HepG2 (cell line): ENCODE results near the gene SH3BP2. TPM values are rescaled to one million over a fixed set of nuclear protein-coding genes. Genes with fewer than 3 reads are reported as not detected.

Experiments
- ATAC-seq: fragments of 200-7000 bp; cut with Tn5 transposase; 3 replicates; pipeline ENCODE4 v1.9.1; 2020; ENCODE audit warnings: mild to moderate bottlenecking, moderate library complexity
- BruUV-seq: library from RNA; stranded (reverse); fragments of 400-500 nt; replicated peaks from 2 replicates; lab custom pipeline; 2021; lab: Mats Ljungman, UMichigan
- CTCF ChIA-PET: fragments of 300-600 bp; formaldehyde crosslinking; extraction: SDS; loops from one replicate; lab custom pipeline; 2021; ENCODE audit warnings: low total read pairs, inconsistent platforms, low intra/inter-chr PET ratio; lab: Yijun Ruan, JAX
- POLR2A ChIA-PET: fragments of 350-600 bp; sonication (Branson Sonifier 250); formaldehyde crosslinking; loops from one replicate; lab custom pipeline; 2020; ENCODE audit warnings: antibody characterized with exemption, inconsistent platforms; lab: Yijun Ruan, JAX
- DNase-seq: peaks from one replicate; pipeline ENCODE4 v3.0.0-alpha.2; 2015; ENCODE audit warnings: low spot score
- FAIRE-seq: peaks from 3 replicates; lab custom pipeline; 2011; peaks lifted over from hg19 to GRCh38; lab: Jason Lieb, UNC
- H2AFZ ChIP-seq: one replicate; pipeline ENCODE4 v1.6.1; 2011; ENCODE audit warnings: low read length, inconsistent platforms
- H3K27ac ChIP-seq: fragments of 300-600 bp; 3 replicates; pipeline ENCODE4 v1.8.0; 2011; ENCODE audit warnings: mixed run types, mild to moderate bottlenecking, mixed read lengths, low read length, inconsistent platforms; ENCODE audit not compliant: insufficient read depth; ENCODE audit errors: extremely low read length
- H3K27me3 ChIP-seq, 2 experiments: fragments of 200-600 bp in 1 of 2; 2 replicates in 1 of 2; 3 replicates in 1 of 2; pipeline versions ENCODE4 v1.6.0 to v1.8.0; 2011; ENCODE audit warnings: low read length in 2 of 2, mild to moderate bottlenecking in 2 of 2, moderate library complexity in 2 of 2, inconsistent platforms in 1 of 2; ENCODE audit not compliant: insufficient read depth in 2 of 2, control insufficient read depth in 1 of 2
- H3K36me3 ChIP-seq, 2 experiments: fragments of 200-600 bp in 1 of 2; replicated peaks in 1 of 2; 2 replicates in 1 of 2; 3 replicates in 1 of 2; pipeline versions ENCODE4 v1.5.1 to v1.8.0; 2011; ENCODE audit warnings: low read length in 2 of 2, inconsistent platforms in 1 of 2; ENCODE audit not compliant: insufficient read depth in 2 of 2, control insufficient read depth in 1 of 2
- H3K4me1 ChIP-seq: 2 replicates; pipeline ENCODE4 v1.5.1; 2012; ENCODE audit warnings: low read length, inconsistent platforms; ENCODE audit not compliant: insufficient read depth
- H3K4me2 ChIP-seq: 2 replicates; pipeline ENCODE4 v1.6.0; 2011; ENCODE audit warnings: low read depth, low read length, inconsistent platforms
- H3K4me3 ChIP-seq, 3 experiments: fragments of 200-600 bp in 1 of 3; sonication (generic), shearing (Covaris generic) in 1 of 3; replicated peaks in 1 of 3; 2 replicates each; pipeline ENCODE4 v1.5.1; 2011 to 2016; ENCODE audit warnings: low read length in 3 of 3, inconsistent platforms in 2 of 3, low read depth in 2 of 3, mild to moderate bottlenecking in 2 of 3, control low read depth in 1 of 3, mixed read lengths in 1 of 3; ENCODE audit not compliant: insufficient read depth in 1 of 3
- H3K79me2 ChIP-seq: one replicate; pipeline ENCODE4 v1.6.1; 2011; ENCODE audit warnings: low read length, inconsistent platforms; ENCODE audit not compliant: insufficient read depth
- H3K9ac ChIP-seq: 2 replicates; pipeline ENCODE4 v1.6.0; 2011; ENCODE audit warnings: mild to moderate bottlenecking, low read depth, low read length, inconsistent platforms; ENCODE audit not compliant: insufficient read depth
- H3K9me3 ChIP-seq: 2 replicates; pipeline ENCODE4 v1.5.1; 2012; ENCODE audit warnings: mild to moderate bottlenecking, low read length
- H4K20me1 ChIP-seq: 2 replicates; pipeline ENCODE4 v1.6.0; 2011; ENCODE audit warnings: inconsistent platforms, mild to moderate bottlenecking, low read length, moderate library complexity; ENCODE audit not compliant: insufficient read depth
- AGO2 ChIP-seq: fragments of 200-400 bp; formaldehyde crosslinking; optimal IDR thresholded peaks from 2 replicates; pipeline ENCODE3; 2017; ENCODE audit warnings: mild to moderate bottlenecking, low read depth, low read length, moderate library complexity
- MEIS1 ChIP-seq: sonication (generic); formaldehyde crosslinking; IDR thresholded peaks from 2 replicates; pipeline ENCODE4 v1.9.0; 2021; ENCODE audit warnings: mild to moderate bottlenecking, missing genetic modification reagents, moderate library complexity, borderline replicate concordance
- NFE2L1 ChIP-seq: sonication (generic); formaldehyde crosslinking; IDR thresholded peaks from 2 replicates; pipeline ENCODE4 v1.4.0; 2020; ENCODE audit warnings: missing genetic modification reagents, mild to moderate bottlenecking, borderline replicate concordance
- PHF8 ChIP-seq: sonication (generic); formaldehyde crosslinking; IDR thresholded peaks from 2 replicates; pipeline ENCODE4 v1.5.0; 2020; ENCODE audit warnings: missing genetic modification reagents
- REL ChIP-seq: sonication (generic); formaldehyde crosslinking; conservative IDR thresholded peaks from 2 replicates; pipeline ENCODE4 v1.8.0; 2022; ENCODE audit warnings: mild to moderate bottlenecking, missing genetic modification reagents, moderate library complexity
- RXRB ChIP-seq: IDR thresholded peaks from 2 replicates; pipeline ENCODE4 v1.6.1; 2016; ENCODE audit warnings: borderline replicate concordance, missing genetic modification reagents, missing compliant biosample characterization
- WGBS: methylation state at CpG from one replicate; pipeline ENCODE4 v1.1.6; 2017; ENCODE audit warnings: low lambda C conversion rate; 5-methylcytosine and 5-hydroxymethylcytosine counted together
- in situ Hi-C: cut with HindIII; loops from 2 replicates; pipeline ENCODE4 v1.10.0; 2017; ENCODE audit warnings: low pct_unique_long_range_greater_than_20kb; ENCODE audit not compliant: extremely low pct_ligation_motif_present
- intact Hi-C: fragments of 100-400 bp; cut with micrococcal nuclease; formaldehyde crosslinking; loops from one replicate; pipeline ENCODE4 v1.10.0; 2022; ENCODE audit not compliant: unreplicated experiment
- polyA plus RNA-seq, 8 experiments: library from polyadenylated mRNA; depleted of rRNA in 3 of 8; stranded (reverse) in 7 of 8; unstranded in 1 of 8; fragments of >200 nt; fragmentation: Illumina TruSeq in 4 of 8; extraction: Trizol in 4 of 8; gene quantifications; 2 replicates each; pipeline versions ENCODE4 v1.2.1 to v1.2.3, GENCODE V29; 2011 to 2016; ENCODE audit warnings: low read depth in 4 of 8, missing spikeins in 1 of 8, mixed read lengths in 1 of 8; ENCODE audit not compliant: insufficient read depth in 1 of 8
- total RNA-seq, 5 experiments: library from RNA; depleted of rRNA; stranded (reverse); fragments of >200 nt; fragmentation: Illumina TruSeq; extraction: Trizol; gene quantifications; 2 replicates each; pipeline ENCODE4 v1.2.3, GENCODE V29; 2016; ENCODE audit warnings: low read depth in 1 of 5
- TF ChIP-seq, protein P1 (sequence below): sonication (generic); formaldehyde crosslinking; IDR thresholded peaks from 2 replicates; pipeline ENCODE4 v1.5.0; 2020; ENCODE audit warnings: mild to moderate bottlenecking, missing genetic modification reagents

Gene SH3BP2
- total and polyA plus RNA-seq, 2 of the 13 experiments (the other 11 are each of a cell fraction or from before 2014, with no cell fraction given) = 16.9 to 34.5 TPM

- ChIA-PET CTCF (no interaction called here), POLR2A (interaction anchor here (1.2 to 5.7 kb wide), 4 partner anchors 34 to 327 kb away, joined by 3 to 60 read pairs (median 4); partner anchors contain the start of gene RNF4)
- ATAC-seq (no peak), FAIRE-seq (no peak), DNase-seq (no peak)
- Histone ChIP-seq H3K9me3 (no peaks in the 10 kb centered on the region), H2AFZ (no peak overlapping the region), H3K4me2 (peak overlapping the region; percentile 85), H4K20me1 (no peaks in the 10 kb centered on the region), H3K9ac (peak overlapping the region; percentile 68), H3K27me3 (no peaks in the 10 kb centered on the region), H3K4me3 (peak overlapping the region in 1 of 3 experiments; percentile 75; a peak in 1 of 6 replicates), H3K79me2 (peaks cover 47% of the 10 kb centered on the region), H3K4me1 (peaks cover 93% of the 10 kb centered on the region), H3K36me3 (peaks cover 1 to 11% of the 10 kb centered on the region in 2 experiments; a peak in 2 of 5 replicates), H3K27ac (peak overlapping the region; percentile 59)
- 91% methylated on average over 16 of the region's 17 CpGs for WGBS
- in situ Hi-C loops (no loop called here), intact Hi-C loops (no loop called here)
- no TSS peak for BruUV-seq
- TF ChIP-seq MEIS1 (CRISPR knock-in tag) (0 out of 2 replicates have a peak, but pooled peaks have one; percentile 22), REL (no peak), RXRB (CRISPR knock-in tag) (0 out of 2 replicates have a peak, but pooled peaks have one; percentile 15), AGO2 (no peak), PHF8 (CRISPR knock-in tag) (no peak), NFE2L1 (CRISPR knock-in tag) (0 out of 2 replicates have a peak, but pooled peaks have one; percentile 22)
- TF ChIP-seq, protein P1, sequence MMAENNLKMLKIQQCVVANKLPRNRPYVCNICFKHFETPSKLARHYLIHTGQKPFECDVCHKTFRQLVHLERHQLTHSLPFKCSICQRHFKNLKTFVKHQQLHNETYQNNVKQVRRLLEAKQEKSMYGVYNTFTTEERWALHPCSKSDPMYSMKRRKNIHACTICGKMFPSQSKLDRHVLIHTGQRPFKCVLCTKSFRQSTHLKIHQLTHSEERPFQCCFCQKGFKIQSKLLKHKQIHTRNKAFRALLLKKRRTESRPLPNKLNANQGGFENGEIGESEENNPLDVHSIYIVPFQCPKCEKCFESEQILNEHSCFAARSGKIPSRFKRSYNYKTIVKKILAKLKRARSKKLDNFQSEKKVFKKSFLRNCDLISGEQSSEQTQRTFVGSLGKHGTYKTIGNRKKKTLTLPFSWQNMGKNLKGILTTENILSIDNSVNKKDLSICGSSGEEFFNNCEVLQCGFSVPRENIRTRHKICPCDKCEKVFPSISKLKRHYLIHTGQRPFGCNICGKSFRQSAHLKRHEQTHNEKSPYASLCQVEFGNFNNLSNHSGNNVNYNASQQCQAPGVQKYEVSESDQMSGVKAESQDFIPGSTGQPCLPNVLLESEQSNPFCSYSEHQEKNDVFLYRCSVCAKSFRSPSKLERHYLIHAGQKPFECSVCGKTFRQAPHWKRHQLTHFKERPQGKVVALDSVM (CRISPR knock-in tag) = no peak
Observed at GRCh38 chr4:2795300-2795892, 2.5 kb downstream of the SH3BP2 start.
